H1 (cell line): ENCODE results near the gene INPP5A. TPM values are rescaled to one million over a fixed set of nuclear protein-coding genes. Genes with fewer than 3 reads are reported as not detected.

Source experiments
- CTCF ChIA-PET: fragments of 300-600 bp; sonication (Branson Sonifier 250); formaldehyde crosslinking; loops from one replicate; lab custom pipeline; 2021; ENCODE audit not compliant: partially characterized antibody; lab: Charles Lee
- POLR2A ChIA-PET: fragments of 300-600 bp; sonication (Branson Sonifier 250); formaldehyde crosslinking; loops from one replicate; lab custom pipeline; 2021; ENCODE audit warnings: inconsistent platforms; ENCODE audit not compliant: partially characterized antibody; lab: Charles Lee
- DNase-seq, 2 experiments: peaks; one replicate each; pipeline versions ENCODE4 v3.0.0 to v3.0.0-alpha.2; 2010 to 2022; ENCODE audit warnings: low spot score in 2 of 2, low read depth in 1 of 2, mixed read lengths in 1 of 2
- FAIRE-seq: peaks from 2 replicates; lab custom pipeline; 2011; peaks lifted over from hg19 to GRCh38; lab: Jason Lieb, UNC
- H2AFZ ChIP-seq: 2 replicates; pipeline ENCODE4 v1.8.1; 2012; ENCODE audit warnings: low read length, inconsistent platforms
- H2AK5ac ChIP-seq: 2 replicates; pipeline ENCODE4 v1.6.1; 2013; ENCODE audit warnings: low read depth, low read length
- H2BK120ac ChIP-seq: replicated peaks from 2 replicates; pipeline ENCODE3; 2013; ENCODE audit warnings: low read depth, low read length, inconsistent platforms
- H2BK12ac ChIP-seq: 2 replicates; pipeline ENCODE4 v1.6.1; 2013; ENCODE audit warnings: low read depth, low read length
- H2BK15ac ChIP-seq: 2 replicates; pipeline ENCODE4 v1.6.1; 2013; ENCODE audit warnings: low read length
- H2BK20ac ChIP-seq: 2 replicates; pipeline ENCODE4 v1.6.1; 2013; ENCODE audit warnings: low read length
- H2BK5ac ChIP-seq: 2 replicates; pipeline ENCODE4 v1.6.1; 2013; ENCODE audit warnings: low read depth, low read length
- H3K14ac ChIP-seq: 2 replicates; pipeline ENCODE4 v1.6.1; 2013; ENCODE audit warnings: inconsistent platforms; ENCODE audit not compliant: insufficient read length
- H3K18ac ChIP-seq: 2 replicates; pipeline ENCODE4 v1.6.1; 2013; ENCODE audit warnings: low read length; ENCODE audit errors: extremely low read depth
- H3K23ac ChIP-seq: 2 replicates; pipeline ENCODE4 v1.6.1; 2013; ENCODE audit warnings: inconsistent platforms; ENCODE audit not compliant: insufficient read length
- H3K23me2 ChIP-seq: 2 replicates; pipeline ENCODE4 v1.6.1; 2013; ENCODE audit warnings: low read depth, low read length
- H3K27ac ChIP-seq: 2 replicates; pipeline ENCODE4 v1.6.1; 2011; ENCODE audit warnings: low read depth, low read length, inconsistent platforms
- H3K27me3 ChIP-seq, 4 experiments: replicated peaks in 1 of 4; 1 replicate in 1 of 4; 2 replicates in 3 of 4; pipeline versions ENCODE4 v1.6.1 to v1.8.1; 2011 to 2013; ENCODE audit warnings: low read length in 3 of 4, mild to moderate bottlenecking in 3 of 4, inconsistent platforms in 2 of 4, mixed read lengths in 2 of 4, moderate library complexity in 1 of 4; ENCODE audit not compliant: control insufficient read depth in 3 of 4, insufficient read depth in 3 of 4; ENCODE audit errors: extremely low read depth in 1 of 4
- H3K36me3 ChIP-seq, 4 experiments: 2 replicates each; pipeline versions ENCODE4 v1.6.1 to v1.8.1; 2011 to 2013; ENCODE audit warnings: mild to moderate bottlenecking in 4 of 4, low read length in 3 of 4, moderate library complexity in 2 of 4, control low read depth in 1 of 4, inconsistent platforms in 1 of 4; ENCODE audit not compliant: insufficient read depth in 4 of 4, control insufficient read depth in 2 of 4
- H3K4ac ChIP-seq: replicated peaks from 2 replicates; pipeline ENCODE3; 2013; ENCODE audit warnings: low read length, low read depth, mixed read lengths, inconsistent platforms; ENCODE audit not compliant: insufficient read length
- H3K4me1 ChIP-seq, 4 experiments: replicated peaks in 1 of 4; 1 replicate in 1 of 4; 2 replicates in 3 of 4; pipeline versions ENCODE4 v1.6.1 to v1.8.1; 2011 to 2013; ENCODE audit warnings: low read length in 3 of 4, inconsistent platforms in 2 of 4, mixed read lengths in 1 of 4; ENCODE audit not compliant: insufficient read depth in 4 of 4, control insufficient read depth in 3 of 4
- H3K4me2 ChIP-seq, 2 experiments: 2 replicates each; pipeline versions ENCODE4 v1.6.1 to v1.8.1; 2011 to 2013; ENCODE audit warnings: low read depth in 2 of 2, low read length in 2 of 2, control low read depth in 1 of 2, inconsistent platforms in 1 of 2, mild to moderate bottlenecking in 1 of 2; ENCODE audit not compliant: insufficient read depth in 1 of 2
- H3K4me3 ChIP-seq, 4 experiments: fragments of 200-600, 300-600 bp in 1 of 4; sonication (generic), shearing (Covaris generic), sonication (Bioruptor Twin) in 1 of 4; 2 replicates each; pipeline versions ENCODE4 v1.5.1 to v1.8.1; 2011 to 2016; ENCODE audit warnings: low read length in 4 of 4, low read depth in 3 of 4, control low read depth in 2 of 4, inconsistent platforms in 2 of 4, mild to moderate bottlenecking in 2 of 4, mixed read lengths in 1 of 4, moderate library complexity in 1 of 4; ENCODE audit not compliant: insufficient read depth in 2 of 4; ENCODE audit errors: extremely low read depth in 1 of 4
- H3K56ac ChIP-seq: replicated peaks from 2 replicates; pipeline ENCODE3; 2013; ENCODE audit warnings: low read depth, mild to moderate bottlenecking, mixed read lengths, low read length, inconsistent platforms; ENCODE audit not compliant: insufficient read length
- H3K79me1 ChIP-seq: 2 replicates; pipeline ENCODE4 v1.6.1; 2013; ENCODE audit warnings: low read depth, low read length, control low read depth
- H3K79me2 ChIP-seq, 2 experiments: 2 replicates each; pipeline versions ENCODE4 v1.6.1 to v1.8.1; 2012 to 2013; ENCODE audit warnings: low read length in 2 of 2, mild to moderate bottlenecking in 2 of 2, inconsistent platforms in 1 of 2; ENCODE audit not compliant: insufficient read depth in 2 of 2, control insufficient read depth in 1 of 2
- H3K9ac ChIP-seq, 4 experiments: replicated peaks in 1 of 4; 1 replicate in 1 of 4; 2 replicates in 3 of 4; pipeline versions ENCODE4 v1.6.1 to v1.8.1; 2011 to 2013; ENCODE audit warnings: low read depth in 3 of 4, low read length in 3 of 4, control low read depth in 2 of 4, mild to moderate bottlenecking in 2 of 4, moderate library complexity in 2 of 4, inconsistent platforms in 1 of 4; ENCODE audit errors: extremely low read depth in 1 of 4
- H3K9me3 ChIP-seq, 2 experiments: 2 replicates each; pipeline versions ENCODE4 v1.6.1 to v1.8.1; 2012 to 2013; ENCODE audit warnings: mild to moderate bottlenecking in 2 of 2, moderate library complexity in 2 of 2, control low read depth in 1 of 2, inconsistent platforms in 1 of 2, low read depth in 1 of 2, low read length in 1 of 2, mixed read lengths in 1 of 2; ENCODE audit not compliant: insufficient read depth in 2 of 2
- H4K20me1 ChIP-seq, 2 experiments: replicated peaks in 1 of 2; 2 replicates each; pipeline versions ENCODE3 to v1.8.1; 2011 to 2013; ENCODE audit warnings: inconsistent platforms in 2 of 2, low read length in 2 of 2, mild to moderate bottlenecking in 1 of 2; ENCODE audit not compliant: insufficient read depth in 2 of 2, control insufficient read depth in 1 of 2
- H4K5ac ChIP-seq: 2 replicates; pipeline ENCODE4 v1.6.1; 2013; ENCODE audit warnings: low read length, low read depth, mixed read lengths, inconsistent platforms; ENCODE audit not compliant: insufficient read length
- H4K8ac ChIP-seq: 2 replicates; pipeline ENCODE4 v1.8.0; 2013; ENCODE audit warnings: mild to moderate bottlenecking, moderate library complexity, low read length, inconsistent platforms; ENCODE audit not compliant: insufficient read depth; ENCODE audit errors: extremely low read depth
- H4K91ac ChIP-seq: replicated peaks from 2 replicates; pipeline ENCODE3; 2013; ENCODE audit warnings: low read length, mixed read lengths, inconsistent platforms; ENCODE audit not compliant: insufficient read length
- BCL11A ChIP-seq, 2 experiments: IDR thresholded peaks; one replicate each; pipeline ENCODE4 v1.6.1; 2011; ENCODE audit warnings: low read depth in 2 of 2, low read length in 2 of 2, mild to moderate bottlenecking in 2 of 2
- CBX8 ChIP-seq: fragments of 300-800, 300-1000 bp; sonication (generic); IDR thresholded peaks from 2 replicates; pipeline ENCODE4 v1.7.1; 2016; ENCODE audit warnings: low read depth, low read length, borderline replicate concordance
- CHD1 ChIP-seq: IDR thresholded peaks from 2 replicates; pipeline ENCODE4 v1.6.1; 2012; ENCODE audit warnings: low read depth, low read length, improper control_type of control experiment
- CREB1 ChIP-seq: IDR thresholded peaks from 2 replicates; pipeline ENCODE4 v1.6.1; 2012; ENCODE audit warnings: inconsistent platforms
- HDAC2 ChIP-seq, 2 experiments: fragments of 300-600 bp in 1 of 2; sonication (generic) in 1 of 2; IDR thresholded peaks; 2 replicates each; pipeline ENCODE4 v1.6.1; 2011 to 2012; ENCODE audit warnings: low read depth in 2 of 2, low read length in 2 of 2, mild to moderate bottlenecking in 2 of 2, moderate library complexity in 2 of 2, borderline replicate concordance in 1 of 2, inconsistent platforms in 1 of 2
- POLR2AphosphoS5 ChIP-seq: IDR thresholded peaks from 2 replicates; pipeline ENCODE4 v1.6.1; 2011; ENCODE audit warnings: low read depth, low read length
- POU5F1 ChIP-seq: IDR thresholded peaks from 2 replicates; pipeline ENCODE4 v1.6.1; 2011; ENCODE audit warnings: low read depth, mild to moderate bottlenecking, low read length, moderate library complexity
- RXRA ChIP-seq: IDR thresholded peaks from 2 replicates; pipeline ENCODE4 v1.6.1; 2011; ENCODE audit warnings: low read depth, mild to moderate bottlenecking, low read length, moderate library complexity; ENCODE audit not compliant: insufficient read depth
- SAP30 ChIP-seq: fragments of 300-600 bp; sonication (generic); IDR thresholded peaks from 2 replicates; pipeline ENCODE4 v1.7.1; 2012; ENCODE audit warnings: low read length, moderate library complexity, mild to moderate bottlenecking, inconsistent platforms; ENCODE audit not compliant: insufficient read depth, insufficient replicate concordance
- TBP ChIP-seq: IDR thresholded peaks from 2 replicates; pipeline ENCODE4 v1.6.1; 2011; ENCODE audit warnings: low read depth, low read length, improper control_type of control experiment
- TEAD4 ChIP-seq: IDR thresholded peaks from 2 replicates; pipeline ENCODE4 v1.6.1; 2012; ENCODE audit warnings: low read depth, low read length, inconsistent platforms, mixed read lengths
- YY1 ChIP-seq: IDR thresholded peaks from 2 replicates; pipeline ENCODE4 v1.6.1; 2011; ENCODE audit warnings: low read depth, mild to moderate bottlenecking, low read length
- WGBS, 2 experiments: shearing (Covaris generic) in 1 of 2; methylation state at CpG; one replicate each; pipeline versions ENCODE4 v1.1.6 to v1.1.7; 2013 to 2015; ENCODE audit warnings: low lambda C conversion rate in 2 of 2, mixed read lengths in 2 of 2, inconsistent platforms in 1 of 2, low coverage in 1 of 2, missing lambda C conversion rate in 1 of 2; ENCODE audit not compliant: insufficient replicate concordance in 2 of 2, insufficient coverage in 1 of 2, insufficient read length in 1 of 2; ENCODE audit errors: extremely low coverage in 1 of 2, missing lambda C conversion rate in 1 of 2; 5-methylcytosine and 5-hydroxymethylcytosine counted together
- polyA plus RNA-seq, 7 experiments: library from polyadenylated mRNA; depleted of rRNA in 3 of 7; stranded (reverse) in 5 of 7; unstranded in 2 of 7; fragments of >200 nt in 5 of 7; fragments of 200-250 nt in 2 of 7; gene quantifications; 1 replicate in 5 of 7; 2 replicates in 1 of 7; 4 replicates in 1 of 7; pipeline versions ENCODE4 v1.2.1 to v1.2.3, GENCODE V29; 2011 to 2013; ENCODE audit warnings: missing spikeins in 2 of 7, mixed read lengths in 2 of 7
- total RNA-seq: library from RNA; stranded (reverse); fragmentation: NEBNext Ultra II Directional; extraction: Animal tissue kit (Norgen Biotek cat#: 25700); gene quantifications from 2 replicates; pipeline ENCODE4 v1.2.1, GENCODE V29; 2021

INPP5A gene
- total and polyA plus RNA-seq, 2 of the 8 experiments (the other 6 are each of a cell fraction or from before 2014, with no cell fraction given) = 19.7 to 27.5 TPM

- Histone ChIP-seq H3K4me2 (no peak overlapping the region), H3K23ac (no peak overlapping the region), H3K27me3 (no peaks in the 10 kb centered on the region), H3K36me3 (no peaks in the 10 kb centered on the region), H2BK15ac (no peak overlapping the region), H3K4me3 (no peak overlapping the region), H3K9me3 (no peaks in the 10 kb centered on the region), H3K56ac (no peak overlapping the region), H2AK5ac (no peak overlapping the region), H4K8ac (no peak overlapping the region), H2BK20ac (no peak overlapping the region), H3K4me1 (no peaks in the 10 kb centered on the region; a peak in 1 of 7 replicates), H4K5ac (no peak overlapping the region), H4K91ac (no peak overlapping the region), H3K9ac (no peak overlapping the region), H3K4ac (no peak overlapping the region), H3K79me1 (no peaks in the 10 kb centered on the region), H2BK5ac (no peak overlapping the region), H2BK120ac (no peak overlapping the region), H2BK12ac (no peak overlapping the region), H3K18ac (no peak overlapping the region), H3K14ac (no peak overlapping the region), H4K20me1 (peaks cover 0 to 3% of the 10 kb centered on the region in 2 experiments), H3K27ac (no peak overlapping the region), H3K79me2 (no peaks in the 10 kb centered on the region), H3K23me2 (no peaks in the 10 kb centered on the region), H2AFZ (no peak overlapping the region)
- FAIRE-seq (no peak), DNase-seq (no peak)
- 88% methylated on average over 12 of the region's 12 CpGs; no CpG with 5 or more reads in 1 of the 2 experiments for WGBS, 2 experiments
- CTCF ChIA-PET = interaction anchor here (0.6 to 1.0 kb wide), 4 partner anchors 12 to 273 kb away, joined by 3 to 4 read pairs (median 3); no protein-coding TSS in a partner anchor
- TF ChIP-seq POLR2AphosphoS5 = no peak
- TF ChIP-seq POU5F1 = no peak
- TF ChIP-seq CBX8 = no peak
- no peak for TF ChIP-seq TBP
- no peak for TF ChIP-seq CREB1
- TF ChIP-seq BCL11A (IDR thresholded peaks at IDR 0.05; ENCODE audit: low read depth in 2 of 2, low read length in 2 of 2) = no peak
- no peak for TF ChIP-seq CHD1
- no peak for TF ChIP-seq YY1
- TF ChIP-seq RXRA = no peak
- no peak for TF ChIP-seq HDAC2 (IDR thresholded peaks at IDR 0.05; ENCODE audit: borderline replicate concordance in 1 of 2, low read depth in 2 of 2, low read length in 2 of 2)
- no peak for TF ChIP-seq SAP30
- no peak for TF ChIP-seq TEAD4
- POLR2A ChIA-PET = interaction anchor here (1.1 kb wide), 1 partner anchor 10 kb away, joined by 3 read pairs; no protein-coding TSS in a partner anchor
These were observed 129.2 kb downstream of the INPP5A start for GRCh38 chr10:132666705-132667341.
